NK-92 treated with Interleukin-12 subunit alpha and Interleukin-12 subunit beta, amount 100 ng/mL, for 24 hours (cell line): Measurements from ENCODE around the gene HIPK4.
A peak's percentile ranks its signal among the peaks of the same experiment; 100 is the strongest.
"Not testable (repeated sequence)": the region's sequence is repeated elsewhere in the genome, so short reads cannot be mapped to it uniquely, and the experiment has no call there.

Source experiments
- DNase-seq: peaks from one replicate; lab custom pipeline; 2025; lab: John Stamatoyannopoulos, UW

The HIPK4 gene

GRCh38 chr19:40416918-40417642 is 27.1 kb upstream of the HIPK4 start:
- no peak for DNase-seq

GRCh38 chr19:40415768-40416167 is 25.8 kb upstream of the HIPK4 start:
- no peak for DNase-seq

- no peak for DNase-seq
Measured at GRCh38 chr19:40414542-40415535, 24.9 kb upstream of the HIPK4 start.

GRCh38 chr19:40413291-40413845 is 23.4 kb upstream of the HIPK4 start, which contains the start of gene PRX:
Gene PRX (minus strand): TSS chr19:40413378. CDS start chr19:40407932, 5,446 bp downstream.
- no peak for DNase-seq

- DNase-seq, result no peak
Measured at GRCh38 chr19:40412866-40413265, 22.9 kb upstream of the HIPK4 start.

GRCh38 chr19:40411958-40412499 is 22.0 kb upstream of the HIPK4 start:
- DNase-seq, result no peak

GRCh38 chr19:40411125-40411842 is 21.3 kb upstream of the HIPK4 start:
- no peak for DNase-seq

- no peak for DNase-seq
Measured at GRCh38 chr19:40410030-40410389, 20.0 kb upstream of the HIPK4 start.

- DNase-seq, result not testable (repeated sequence)
Measured at GRCh38 chr19:40408598-40408925, 18.6 kb upstream of the HIPK4 start.

GRCh38 chr19:40407714-40408597 is 18.0 kb upstream of the HIPK4 start:
- DNase-seq, result no peak

- DNase-seq, result peak; percentile 72
Measured at GRCh38 chr19:40403262-40403984, 13.4 kb upstream of the HIPK4 start.

GRCh38 chr19:40400559-40400958 is 10.6 kb upstream of the HIPK4 start:
- DNase-seq, result no peak

GRCh38 chr19:40398417-40399131 is 8.6 kb upstream of the HIPK4 start:
- no peak for DNase-seq

- DNase-seq, result no peak
Measured at GRCh38 chr19:40397568-40397906, 7.6 kb upstream of the HIPK4 start.

- no peak for DNase-seq
Measured at GRCh38 chr19:40396886-40397567, 7.0 kb upstream of the HIPK4 start.

GRCh38 chr19:40395956-40396355 is 6.0 kb upstream of the HIPK4 start:
- no peak for DNase-seq

GRCh38 chr19:40394816-40395210 is 4.8 kb upstream of the HIPK4 start:
- no peak for DNase-seq

- DNase-seq, result no peak
Measured at GRCh38 chr19:40393894-40394815, 4.2 kb upstream of the HIPK4 start.
